Cardiac muscle cell (in vitro differentiated cells and primary cell): ENCODE measurements around the gene HDAC5. TPM values are rescaled to one million over a fixed set of nuclear protein-coding genes. Genes with fewer than 3 reads are reported as not detected.

Experiments used
- DNase-seq, 2 donors: peaks; one replicate each; pipeline versions ENCODE4 v3.0.0 to v3.0.0-alpha.2; 2010 to 2017; ENCODE audit warnings: low read depth in 1 of 2, low spot score in 1 of 2
- H3K27ac ChIP-seq: fragments of 200-600 bp; sonication (generic); 2 replicates; pipeline ENCODE4 v1.5.1; 2016
- H3K27me3 ChIP-seq: fragments of 200-600 bp; sonication (generic); 2 replicates; pipeline ENCODE4 v1.6.0; 2016; ENCODE audit warnings: control low read depth
- H3K36me3 ChIP-seq: fragments of 200-600 bp; sonication (generic); 2 replicates; pipeline ENCODE4 v1.5.1; 2016; ENCODE audit warnings: control low read depth
- H3K4me1 ChIP-seq: fragments of 200-600 bp; sonication (generic); 2 replicates; pipeline ENCODE4 v1.8.1; 2017; ENCODE audit warnings: low read depth, mild to moderate bottlenecking, mixed run types
- H3K4me3 ChIP-seq: fragments of 200-600 bp; sonication (generic); 2 replicates; pipeline ENCODE4 v1.5.1; 2016; ENCODE audit warnings: mild to moderate bottlenecking
- H3K9me3 ChIP-seq: fragments of 200-600 bp; sonication (generic); 2 replicates; pipeline ENCODE4 v1.5.1; 2017; ENCODE audit warnings: low read depth, mild to moderate bottlenecking, control low read depth
- CTCF ChIP-seq: IDR thresholded peaks from 2 replicates; pipeline ENCODE4 v1.5.1; 2012; ENCODE audit warnings: low read depth, mild to moderate bottlenecking, low read length
- polyA plus RNA-seq: library from polyadenylated mRNA; unstranded; fragments of >200 nt; fragmentation: Nextera tagmentation; extraction: Ambion mirVana; gene quantifications from 2 replicates; pipeline ENCODE4 v1.2.1, GENCODE V29; 2016
- total RNA-seq: library from RNA; depleted of rRNA; stranded (reverse); fragments of >200 nt; gene quantifications from 2 replicates; pipeline ENCODE4 v1.2.3, GENCODE V29; 2016

Gene HDAC5
- total and polyA plus RNA-seq, 2 experiments from 2014 or later, result 94.1 to 300 TPM

GRCh38 chr17:44095647-44096496 lies 27.6 kb downstream of the HDAC5 start:
- Histone ChIP-seq H3K4me1 (peaks cover 28% of the 10 kb centered on the region), H3K27me3 (no peaks in the 10 kb centered on the region), H3K9me3 (no peaks in the 10 kb centered on the region), H3K36me3 (peaks cover 17% of the 10 kb centered on the region), H3K4me3 (peak overlapping the region; percentile 2), H3K27ac (peak overlapping the region; percentile 97)
- peak; percentile 22 for TF ChIP-seq CTCF
- DNase-seq, result peak; percentile 89 to 97

- TF ChIP-seq CTCF, result no peak
- H3K27ac ChIP-seq, result peak overlapping the region; percentile 97
- no peak overlapping the region for H3K4me3 ChIP-seq
- H3K4me1 ChIP-seq, result peaks cover 28% of the 10 kb centered on the region
- no peaks in the 10 kb centered on the region for H3K27me3 ChIP-seq
- H3K36me3 ChIP-seq, result peaks cover 22% of the 10 kb centered on the region
- no peaks in the 10 kb centered on the region for H3K9me3 ChIP-seq
- DNase-seq, result no peak
Observed at GRCh38 chr17:44095388-44095646, 28.1 kb downstream of the HDAC5 start.

- H3K9me3 ChIP-seq, result no peaks in the 10 kb centered on the region
- H3K4me3 ChIP-seq, result no peak overlapping the region
- H3K27me3 ChIP-seq, result no peaks in the 10 kb centered on the region
- peaks cover 22% of the 10 kb centered on the region for H3K36me3 ChIP-seq
- no peak for DNase-seq
- H3K4me1 ChIP-seq, result peaks cover 28% of the 10 kb centered on the region
- peak overlapping the region; percentile 97 for H3K27ac ChIP-seq
- TF ChIP-seq CTCF, result no peak
Observed at GRCh38 chr17:44094701-44095387, 28.6 kb downstream of the HDAC5 start.

GRCh38 chr17:44093231-44093900 lies 30.1 kb downstream of the HDAC5 start:
- no peak for DNase-seq
- H3K4me1 ChIP-seq, result peaks cover 28% of the 10 kb centered on the region
- H3K27me3 ChIP-seq, result no peaks in the 10 kb centered on the region
- peaks cover 26% of the 10 kb centered on the region for H3K36me3 ChIP-seq
- H3K9me3 ChIP-seq, result no peaks in the 10 kb centered on the region
- peak overlapping the region; percentile 54 for H3K27ac ChIP-seq
- TF ChIP-seq CTCF, result no peak
- H3K4me3 ChIP-seq, result no peak overlapping the region

GRCh38 chr17:44092051-44092450 lies 31.4 kb downstream of the HDAC5 start:
- Histone ChIP-seq H3K9me3 (no peaks in the 10 kb centered on the region), H3K4me1 (peaks cover 27% of the 10 kb centered on the region), H3K27me3 (no peaks in the 10 kb centered on the region), H3K4me3 (no peak overlapping the region), H3K27ac (no peak overlapping the region), H3K36me3 (peaks cover 26% of the 10 kb centered on the region)
- DNase-seq, result no peak
- no peak for TF ChIP-seq CTCF
